Measurements from ENCODE around the gene NUMBL. TPM values are rescaled to one million over a fixed set of nuclear protein-coding genes. Genes with fewer than 3 reads are reported as not detected.
"Not testable (repeated sequence)": the region's sequence is repeated elsewhere in the genome, so short reads cannot be mapped to it uniquely, and the experiment has no call there.

Gene NUMBL
- total RNA-seq, 1 donor from 2014 or later = 9.0 TPM

- intact Hi-C loops (cut with micrococcal nuclease) = no loop called here
Observed at GRCh38 chr19:40667602-40668001, 22.8 kb downstream of the NUMBL start.

GRCh38 chr19:40666803-40667438 lies 23.5 kb downstream of the NUMBL start:
- intact Hi-C loops (cut with micrococcal nuclease) = no loop called here

GRCh38 chr19:40663695-40664692 lies 26.5 kb downstream of the NUMBL start:
- intact Hi-C loops (cut with micrococcal nuclease) = loop anchor here (1.0 to 5.0 kb wide), 7 partner anchors 26 to 598 kb away; partner anchors contain the start of genes ACTMAP, HNRNPUL1, NUMBL and RAB4B

GRCh38 chr19:40662925-40663694 lies 27.3 kb downstream of the NUMBL start:
- intact Hi-C loops (cut with micrococcal nuclease) = loop anchor here (1.0 to 5.0 kb wide), 8 partner anchors 27 to 599 kb away; partner anchors contain the start of genes ACTMAP, HNRNPUL1, NUMBL and RAB4B

- intact Hi-C loops (cut with micrococcal nuclease) = loop anchor here (1.0 to 5.0 kb wide), 4 partner anchors 89 to 601 kb away; partner anchors contain the start of genes ACTMAP, HNRNPUL1 and SNRPA
Observed at GRCh38 chr19:40661616-40662015, 28.8 kb downstream of the NUMBL start.

DNA sequence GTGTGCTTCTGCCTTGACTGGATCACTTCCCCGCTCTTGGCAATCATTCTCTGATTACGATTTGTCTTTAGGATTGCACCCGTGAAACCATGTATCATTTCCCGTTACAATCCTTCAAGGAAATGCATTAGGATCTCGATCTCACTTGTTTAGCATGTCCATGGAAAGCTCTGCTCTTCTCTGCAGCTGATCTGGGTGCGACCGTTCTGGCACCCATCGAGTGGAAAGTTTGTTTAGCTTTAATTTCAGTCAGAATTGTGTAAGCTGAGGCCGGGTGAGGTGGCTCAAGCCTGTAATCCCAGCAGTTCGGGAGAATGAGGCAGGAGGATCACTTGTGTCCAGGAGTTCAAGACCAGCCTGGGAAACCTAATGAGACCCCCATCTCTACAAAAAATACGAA lies 30.9 kb downstream of the NUMBL start:
- intact Hi-C loops (cut with micrococcal nuclease) = no loop called here

DNA sequence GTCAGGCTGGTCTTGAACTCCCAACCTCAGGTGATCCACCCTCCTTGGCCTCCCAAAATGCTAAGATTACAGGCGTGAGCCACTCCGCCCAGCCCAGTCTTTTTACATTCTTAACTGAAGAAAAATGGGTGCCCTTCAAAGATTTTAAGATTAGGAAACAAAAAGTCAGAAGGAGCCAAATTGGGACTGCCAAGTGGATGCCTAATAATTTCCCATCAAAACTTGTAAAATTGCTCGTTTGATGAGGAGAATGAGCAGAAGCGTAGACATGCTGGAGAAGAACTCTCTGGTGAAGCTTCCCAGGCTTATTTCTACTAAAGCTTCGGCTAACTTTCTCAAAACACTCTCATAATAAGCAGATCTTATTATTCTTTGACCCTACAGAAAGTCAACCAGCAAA lies 31.3 kb downstream of the NUMBL start:
- intact Hi-C loops (cut with micrococcal nuclease) = no loop called here

DNA sequence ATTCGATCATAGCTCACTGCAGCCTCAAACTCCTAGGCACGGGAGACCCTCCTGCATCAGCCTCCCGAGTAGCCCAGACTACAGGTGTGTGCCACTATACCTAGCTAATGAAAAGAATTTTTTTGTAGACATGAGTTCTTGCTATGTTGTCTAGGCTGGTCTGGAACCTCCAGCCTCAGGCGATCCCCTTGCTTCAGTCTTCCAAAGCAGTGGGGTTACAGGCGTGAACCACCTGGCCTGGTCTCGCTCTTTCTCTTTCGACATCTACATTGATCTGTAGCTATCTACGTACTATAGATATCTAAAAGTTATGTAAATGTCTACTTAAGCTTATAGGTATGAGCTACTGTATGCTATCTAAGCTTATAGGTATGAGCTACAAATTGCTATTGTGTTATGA lies 32.4 kb downstream of the NUMBL start:
- intact Hi-C loops (cut with micrococcal nuclease) = no loop called here

DNA sequence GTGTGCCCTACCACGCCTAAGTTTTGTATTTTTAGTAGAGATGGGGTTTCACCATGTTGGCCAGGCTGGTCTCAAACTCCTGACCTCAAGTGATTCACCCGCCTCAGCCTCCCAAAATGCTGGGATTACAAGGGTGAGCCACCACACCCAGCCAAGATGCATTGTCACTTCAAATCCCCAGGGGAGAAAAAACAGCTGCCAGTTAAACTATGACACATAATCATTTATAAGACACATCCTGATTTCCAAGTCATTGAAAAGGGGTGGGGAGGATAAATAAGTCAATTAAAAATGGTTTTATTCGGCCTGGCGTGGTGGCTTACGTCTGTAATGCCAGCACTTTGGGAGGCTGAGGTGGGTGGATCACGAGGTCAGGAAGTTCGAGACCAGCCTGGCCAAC lies 34.8 kb downstream of the NUMBL start:
- intact Hi-C loops (cut with micrococcal nuclease) = not testable (repeated sequence)

- intact Hi-C loops (cut with micrococcal nuclease) = not testable (repeated sequence)
Observed at GRCh38 chr19:40652303-40652702, 38.1 kb downstream of the NUMBL start.

DNA sequence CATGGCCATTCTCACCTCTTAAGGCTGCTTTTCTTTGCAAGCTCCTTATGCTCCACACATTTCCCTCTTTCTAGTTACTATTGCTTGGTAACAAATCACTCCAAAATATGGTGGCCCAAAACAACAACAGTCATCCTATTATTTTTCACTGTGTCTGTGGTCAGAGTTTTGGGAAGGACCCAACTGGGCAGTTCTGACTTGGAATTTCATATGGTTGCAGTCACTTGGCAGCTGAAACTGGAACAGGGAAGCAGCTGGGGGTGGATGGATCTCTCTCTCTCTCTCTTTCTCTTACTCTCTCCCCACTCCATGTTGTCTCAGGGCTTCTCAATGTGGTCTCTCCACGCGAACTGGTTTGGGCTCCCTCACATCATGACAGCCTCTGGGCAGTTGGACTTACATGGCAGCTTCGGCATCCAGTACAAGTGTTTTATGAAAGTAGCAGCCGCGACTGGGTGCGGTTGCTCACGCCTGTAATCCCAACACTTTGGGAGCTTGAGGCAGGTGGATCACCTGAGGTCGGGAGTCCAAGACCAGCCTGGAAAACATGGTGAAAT lies 39.6 kb downstream of the NUMBL start:
- intact Hi-C loops (cut with micrococcal nuclease) = no loop called here

DNA sequence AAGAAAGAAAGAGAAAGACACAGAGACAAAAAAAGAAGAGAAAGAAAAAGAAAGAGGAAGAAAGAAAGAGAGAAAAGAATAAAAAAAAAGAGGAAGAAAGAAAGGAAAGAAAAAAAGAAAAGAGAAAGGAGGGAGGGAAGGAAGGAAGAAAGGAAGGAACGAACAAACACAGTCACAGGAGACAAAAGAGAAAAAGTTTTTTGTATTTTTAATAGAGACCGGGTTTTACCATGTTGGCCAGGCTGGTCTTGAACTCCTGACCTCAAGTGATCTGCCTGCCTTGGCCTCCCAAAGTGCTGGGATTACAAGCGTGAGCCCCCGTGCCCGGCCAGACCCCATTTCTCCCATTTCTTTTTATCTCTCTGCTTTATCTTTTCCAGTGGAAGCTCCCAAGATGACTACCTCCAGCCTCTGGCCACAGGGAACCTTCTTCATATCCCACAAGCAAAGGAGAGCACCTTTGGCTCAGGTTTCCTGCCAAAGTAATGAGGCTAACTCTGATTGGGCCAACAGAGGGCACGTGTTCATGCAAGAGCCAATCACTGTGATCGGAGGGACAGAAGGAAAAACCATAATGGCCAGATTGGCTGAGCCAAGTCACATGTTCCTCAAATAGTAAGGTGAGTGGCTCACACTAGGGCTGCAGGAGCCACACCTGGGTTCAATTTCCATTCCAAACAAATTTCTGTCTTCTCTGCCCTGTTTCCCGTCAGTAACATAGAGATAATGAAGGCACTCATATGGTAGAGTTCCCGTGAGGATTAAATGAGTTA lies 40.4 kb downstream of the NUMBL start:
- intact Hi-C loops (cut with micrococcal nuclease) = not testable (repeated sequence)

GRCh38 chr19:40646743-40647254 lies 43.7 kb downstream of the NUMBL start:
- intact Hi-C loops (cut with micrococcal nuclease) = no loop called here

- intact Hi-C loops (cut with micrococcal nuclease) = no loop called here
Observed at GRCh38 chr19:40642757-40643305, 47.6 kb downstream of the NUMBL start.

- intact Hi-C loops (cut with micrococcal nuclease) = no loop called here
Observed at GRCh38 chr19:40642051-40642706, 48.3 kb downstream of the NUMBL start.

- intact Hi-C loops (cut with micrococcal nuclease) = no loop called here
Observed at GRCh38 chr19:40641281-40641680, 49.2 kb downstream of the NUMBL start.

GRCh38 chr19:40640744-40641143 lies 49.7 kb downstream of the NUMBL start:
- intact Hi-C loops (cut with micrococcal nuclease) = no loop called here

DNA sequence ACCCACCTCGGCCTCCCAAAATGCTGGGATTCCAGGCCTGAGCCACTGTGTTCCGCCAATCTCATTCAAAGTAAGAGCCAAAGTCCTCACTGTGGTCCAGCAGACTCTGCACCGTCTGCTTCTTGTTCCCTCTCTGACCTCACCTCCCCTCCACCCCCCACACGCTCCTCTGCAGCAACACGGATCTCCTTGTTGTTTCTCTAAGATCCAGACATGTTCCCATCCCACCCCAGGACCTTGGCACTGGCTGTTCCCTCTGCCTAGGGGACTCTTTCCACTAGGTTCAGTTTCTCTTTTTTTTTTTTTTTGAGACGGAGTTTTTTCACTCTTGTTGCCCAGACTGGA lies 50.8 kb downstream of the NUMBL start:
- intact Hi-C loops (cut with micrococcal nuclease) = no loop called here

- intact Hi-C loops (cut with micrococcal nuclease) = no loop called here
Observed at GRCh38 chr19:40638327-40638726, 52.1 kb downstream of the NUMBL start.
